Naive thymus-derived CD8-positive, alpha-beta T cell (primary cell): ENCODE data around the gene LEFTY1. TPM values are rescaled to one million over a fixed set of nuclear protein-coding genes. Genes with fewer than 3 reads are reported as not detected.
"Not testable (repeated sequence)": the region's sequence is repeated elsewhere in the genome, so short reads cannot be mapped to it uniquely, and the experiment has no call there.

Experiments used
- ATAC-seq, 2 donors: fragments of 150-1000 bp; cut with Tn5 transposase in 1 of 2; sonication (Bioruptor Pico), chemical (Tn5 transposase) in 1 of 2; 1 replicate in 1 of 2; 2 replicates in 1 of 2; pipeline ENCODE4 v1.10.0; 2021; ENCODE audit warnings: mild to moderate bottlenecking in 2 of 2, moderate library complexity in 2 of 2
- POLR2A ChIA-PET: fragments of 350-600 bp; sonication (Branson Sonifier 250); formaldehyde crosslinking; loops from one replicate; lab custom pipeline; 2021; ENCODE audit warnings: antibody characterized with exemption; lab: Charles Lee
- DNase-seq, 10 donors: peaks; one replicate each; pipeline versions ENCODE4 v3.0.0 to v3.0.0-alpha.2; 2020 to 2022
- H3K27ac Mint-ChIP-seq, 10 donors: one replicate each; pipeline ENCODE4 v1.8.0; 2020 to 2022; ENCODE audit warnings: mild to moderate bottlenecking in 10 of 10, mixed read lengths in 10 of 10, moderate library complexity in 4 of 10, inconsistent platforms in 1 of 10
- H3K27me3 Mint-ChIP-seq, 5 donors: one replicate each; pipeline ENCODE4 v1.8.0; 2021 to 2022; ENCODE audit warnings: mixed read lengths in 5 of 5
- H3K36me3 Mint-ChIP-seq, 3 donors: one replicate each; pipeline ENCODE4 v1.8.0; 2020 to 2022; ENCODE audit warnings: mixed read lengths in 3 of 3, mild to moderate bottlenecking in 2 of 3, inconsistent platforms in 1 of 3
- H3K4me1 Mint-ChIP-seq, 4 donors: one replicate each; pipeline ENCODE4 v1.8.0; 2021 to 2022; ENCODE audit warnings: mixed read lengths in 4 of 4
- H3K4me3 Mint-ChIP-seq, 10 donors: one replicate each; pipeline ENCODE4 v1.8.0; 2020 to 2022; ENCODE audit warnings: mild to moderate bottlenecking in 10 of 10, mixed read lengths in 10 of 10, moderate library complexity in 6 of 10, inconsistent platforms in 1 of 10
- H3K9me3 Mint-ChIP-seq, 9 donors: one replicate each; pipeline ENCODE4 v1.8.0; 2020 to 2022; ENCODE audit warnings: mixed read lengths in 9 of 9, mild to moderate bottlenecking in 3 of 9, inconsistent platforms in 1 of 9, moderate library complexity in 1 of 9
- microRNA-seq: library from miRNA; unstranded; fragments of <30 nt; microRNA quantifications from one replicate; pipeline ENCODE4 v1.2.0, GENCODE V29; 2022; ENCODE audit warnings: borderline microRNAs expressed
- polyA plus RNA-seq, 3 donors: library from polyadenylated mRNA; unstranded; fragments of 300-500 nt; fragmentation: Illumina TruSeq; gene quantifications; one replicate each; pipeline ENCODE4 v1.2.3, GENCODE V29; 2021
- total RNA-seq, 8 experiments: library from RNA in 2 of 8; stranded (reverse) in 2 of 8; gene quantifications; one replicate each; pipeline ENCODE4 v1.2.3 and lab custom pipeline; 2021 to 2026

The LEFTY1 gene
- total and polyA plus RNA-seq, 5 experiments from 2014 or later = 0.22 TPM; not detected in 4

DNA sequence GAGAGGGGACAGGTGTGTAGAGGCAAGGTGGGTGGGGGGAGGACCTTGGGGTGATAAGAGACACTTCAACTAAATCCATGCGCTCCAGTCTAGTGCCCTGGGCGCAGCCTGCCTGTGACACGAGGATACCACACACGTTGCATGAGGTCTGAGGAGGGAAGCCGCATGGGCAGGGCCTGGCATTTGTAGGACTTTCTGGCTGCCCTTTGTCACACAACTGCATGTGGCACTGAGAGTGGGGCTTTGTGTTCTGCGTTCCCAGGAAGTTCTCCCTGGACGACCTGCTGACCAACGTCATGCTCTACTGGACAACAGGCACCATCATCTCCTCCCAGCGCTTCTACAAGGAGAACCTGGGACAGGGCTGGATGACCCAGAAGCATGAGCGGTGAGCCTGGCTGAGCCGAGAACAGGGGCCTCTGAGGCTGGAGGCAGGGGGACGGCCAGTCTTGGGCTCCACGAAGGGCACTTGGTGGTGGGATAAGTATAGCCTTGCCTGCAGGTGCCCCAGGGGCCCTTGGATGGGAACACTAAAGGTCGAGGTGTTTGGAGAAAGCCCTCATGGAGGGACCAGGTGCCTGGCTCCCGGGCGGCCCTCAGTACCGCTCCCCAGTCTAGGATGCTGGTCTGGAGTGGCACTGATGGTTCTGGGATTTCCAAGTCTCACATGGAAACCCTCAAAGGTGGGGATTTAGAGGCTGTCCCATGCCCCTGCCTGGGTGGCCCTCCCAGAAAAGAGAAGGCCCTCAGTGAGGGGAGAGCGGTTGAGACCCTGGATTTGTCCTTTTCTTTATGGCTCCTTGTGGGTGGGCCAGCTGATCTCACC, 44.5 kb downstream of the LEFTY1 start:
- POLR2A ChIA-PET = interaction anchor here (0.8 to 6.5 kb wide), 7 partner anchors 8 to 69 kb away, joined by 3 to 52 read pairs (median 9); partner anchors contain the start of genes SRP9 and TMEM63A
- H3K36me3 Mint-ChIP-seq = peaks cover 0 to 27% (median 0%) of the 10 kb centered on the region in 3 donors
- ATAC-seq = no peak
- no peaks in the 10 kb centered on the region for H3K27me3 Mint-ChIP-seq
- H3K4me3 Mint-ChIP-seq = no peak overlapping the region
- H3K27ac Mint-ChIP-seq = peak overlapping the region; percentile 57 to 95 (median 82)
- peaks cover 37 to 80% (median 68%) of the 10 kb centered on the region in 4 donors for H3K4me1 Mint-ChIP-seq
- H3K9me3 Mint-ChIP-seq = no peaks in the 10 kb centered on the region
- no peak for DNase-seq

DNA sequence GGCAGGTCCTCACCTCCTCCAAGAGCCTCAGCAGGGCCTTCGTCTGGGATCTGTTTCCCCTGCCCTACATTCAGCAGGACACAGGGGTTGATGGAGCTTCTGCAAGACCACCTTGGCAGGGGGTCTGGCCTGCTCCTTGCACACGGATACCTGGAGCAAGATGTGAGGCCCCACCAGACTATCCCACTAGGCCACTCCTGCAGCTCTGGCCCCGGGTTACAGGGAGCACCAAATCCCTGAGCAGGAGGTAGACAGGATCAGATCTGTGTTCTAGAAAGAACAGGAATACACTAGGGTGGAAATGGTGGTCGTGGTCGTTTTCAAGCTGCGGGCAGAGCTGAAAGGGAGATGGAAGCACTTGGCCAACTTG, 45.5 kb downstream of the LEFTY1 start:
- DNase-seq = no peak
- Mint-ChIP-seq H3K36me3 (peaks cover 0 to 24% (median 0%) of the 10 kb centered on the region in 3 donors), H3K27ac (peak overlapping the region; percentile 57 to 95 (median 82)), H3K9me3 (no peaks in the 10 kb centered on the region), H3K4me1 (peaks cover 31 to 78% (median 60%) of the 10 kb centered on the region in 4 donors), H3K4me3 (no peak overlapping the region), H3K27me3 (no peaks in the 10 kb centered on the region)
- POLR2A ChIA-PET = interaction anchor here (0.8 to 6.5 kb wide), 5 partner anchors 9 to 68 kb away, joined by 3 to 28 read pairs (median 5); partner anchors contain the start of genes SRP9 and TMEM63A
- no peak for ATAC-seq

DNA sequence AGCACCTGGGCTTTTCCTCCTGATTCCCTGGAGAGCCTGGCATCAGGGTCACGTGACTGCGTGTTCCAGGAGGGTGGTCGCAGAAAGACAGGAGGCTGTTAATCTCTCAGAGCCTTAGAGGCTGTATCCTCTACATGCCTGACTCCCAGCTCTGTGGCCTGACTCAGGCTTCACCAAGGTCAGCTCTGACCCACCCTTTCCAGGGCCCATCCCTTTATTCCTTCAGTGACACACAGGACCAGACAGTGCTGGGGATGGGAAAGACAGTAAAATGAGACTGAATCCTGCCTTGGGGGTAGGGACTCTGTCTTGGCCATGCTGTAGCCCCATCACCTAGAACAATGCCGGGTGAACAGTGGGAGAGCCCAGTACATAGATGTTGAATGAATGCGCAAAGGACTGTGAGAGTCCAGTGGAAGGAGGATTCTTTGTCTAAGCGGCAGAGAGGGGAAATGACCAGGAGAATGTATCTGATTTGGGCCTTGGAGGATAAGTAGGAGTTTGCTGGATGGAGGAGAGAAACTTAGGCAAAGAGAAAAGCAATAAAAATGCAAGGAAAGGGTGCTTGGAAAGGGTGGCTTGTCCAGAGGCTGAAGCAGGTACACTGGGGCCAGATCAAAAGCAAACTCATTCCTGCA, 46.0 kb downstream of the LEFTY1 start:
- DNase-seq = peak in 1 of 10 donors; percentile 27
- peak overlapping the region; percentile 57 to 95 (median 82) for H3K27ac Mint-ChIP-seq
- no peaks in the 10 kb centered on the region for H3K27me3 Mint-ChIP-seq
- H3K9me3 Mint-ChIP-seq = no peaks in the 10 kb centered on the region
- H3K4me3 Mint-ChIP-seq = no peak overlapping the region
- H3K4me1 Mint-ChIP-seq = peaks cover 28 to 76% (median 56%) of the 10 kb centered on the region in 4 donors
- POLR2A ChIA-PET = interaction anchor here (1.5 to 6.5 kb wide), 4 partner anchors 11 to 69 kb away, joined by 5 to 28 read pairs (median 6); partner anchors contain the start of genes SRP9 and TMEM63A
- H3K36me3 Mint-ChIP-seq = peaks cover 0 to 24% (median 0%) of the 10 kb centered on the region in 3 donors
- no peak for ATAC-seq

DNA sequence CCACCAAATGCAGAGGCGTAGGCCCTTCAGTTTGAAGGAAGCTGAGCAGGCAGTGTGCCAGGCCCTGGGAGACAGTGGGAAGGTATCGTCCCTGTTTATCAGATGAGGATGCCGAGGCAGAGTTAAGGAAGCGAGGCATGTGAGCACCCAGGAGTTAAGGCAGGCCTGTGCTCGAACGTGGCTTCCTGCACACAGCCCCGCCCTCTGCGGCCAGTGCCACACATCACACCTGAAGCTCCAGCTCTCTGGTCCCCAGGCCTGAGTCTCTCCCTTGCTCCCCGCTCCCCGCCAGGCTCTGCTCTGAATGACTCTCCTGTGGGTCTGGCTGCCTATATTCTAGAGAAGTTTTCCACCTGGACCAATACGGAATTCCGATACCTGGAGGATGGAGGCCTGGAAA, 46.9 kb downstream of the LEFTY1 start:
- Mint-ChIP-seq H3K27ac (peak overlapping the region; percentile 48 to 95 (median 84)), H3K9me3 (no peaks in the 10 kb centered on the region), H3K27me3 (no peaks in the 10 kb centered on the region), H3K4me3 (peak overlapping the region in 3 of 10 donors; percentile 6 to 33 (median 14)), H3K36me3 (peaks cover 0 to 19% (median 0%) of the 10 kb centered on the region in 3 donors), H3K4me1 (peaks cover 25 to 69% (median 48%) of the 10 kb centered on the region in 4 donors)
- POLR2A ChIA-PET = interaction anchor here (0.7 to 6.5 kb wide), 8 partner anchors 12 to 70 kb away, joined by 4 to 28 read pairs (median 5); partner anchors contain the start of genes SRP9 and TMEM63A
- peak in 1 of 10 donors; percentile 52 for DNase-seq
- ATAC-seq = peak; percentile 42 to 72

DNA sequence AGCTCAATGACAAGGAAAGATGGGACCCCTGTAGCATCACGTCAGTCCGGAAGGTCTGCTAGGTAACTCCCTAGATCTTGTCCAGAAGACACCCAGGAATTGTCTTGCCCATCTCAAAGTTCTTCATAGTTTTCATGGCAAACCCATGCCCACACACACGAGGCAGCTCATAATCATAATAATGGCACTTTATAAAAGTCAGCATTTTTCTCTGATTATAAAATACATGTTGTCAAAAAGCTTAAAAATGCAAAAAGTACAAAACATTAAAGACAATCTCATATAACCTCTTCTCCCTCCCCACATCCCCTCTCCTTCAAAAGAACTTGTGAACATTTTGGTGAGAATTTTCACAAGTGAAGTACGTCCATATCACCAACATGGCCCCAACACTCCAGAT, 48.2 kb downstream of the LEFTY1 start:
- Mint-ChIP-seq H3K27ac (peak overlapping the region; percentile 78 to 95 (median 86)), H3K4me3 (peak overlapping the region in 3 of 10 donors; percentile 1 to 47 (median 9)), H3K4me1 (peaks cover 25 to 58% (median 35%) of the 10 kb centered on the region in 4 donors), H3K36me3 (peaks cover 0 to 10% (median 0%) of the 10 kb centered on the region in 3 donors), H3K9me3 (no peaks in the 10 kb centered on the region), H3K27me3 (no peaks in the 10 kb centered on the region)
- ATAC-seq (no peak), DNase-seq (no peak)
- POLR2A ChIA-PET = interaction anchor here (0.7 to 6.5 kb wide), 13 partner anchors 9 to 159 kb away, joined by 3 to 28 read pairs (median 4); partner anchors contain the start of genes SDE2 and SRP9

DNA sequence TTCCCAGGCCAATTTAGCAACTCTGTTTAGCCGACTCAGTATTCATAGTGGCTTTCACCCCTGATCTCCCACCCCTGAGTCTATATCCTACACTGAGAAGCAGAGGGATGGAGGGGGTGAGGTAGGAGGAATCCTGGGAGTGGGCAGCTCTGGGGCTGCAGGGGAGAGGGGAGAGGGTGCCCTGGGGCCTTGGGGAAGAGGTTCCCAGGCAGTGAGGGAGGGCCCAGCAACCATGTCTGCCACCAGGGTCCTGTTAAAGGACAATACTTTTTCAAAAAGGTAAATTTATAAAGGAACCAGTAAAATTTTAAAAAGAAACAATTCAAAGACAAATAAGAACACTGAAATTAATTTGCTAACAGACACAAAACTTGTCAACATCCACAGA, 48.7 kb downstream of the LEFTY1 start:
- DNase-seq = peak in 1 of 10 donors; percentile 57
- peaks cover 22 to 58% (median 33%) of the 10 kb centered on the region in 4 donors for H3K4me1 Mint-ChIP-seq
- H3K36me3 Mint-ChIP-seq = peaks cover 0 to 6% (median 0%) of the 10 kb centered on the region in 3 donors
- POLR2A ChIA-PET = interaction anchor here (0.8 to 6.5 kb wide), 13 partner anchors 9 to 159 kb away, joined by 3 to 28 read pairs (median 4); partner anchors contain the start of genes SDE2 and SRP9
- peak overlapping the region in 1 of 10 donors; percentile 40 for H3K4me3 Mint-ChIP-seq
- H3K27ac Mint-ChIP-seq = peak overlapping the region in 9 of 10 donors; percentile 78 to 95 (median 87)
- H3K9me3 Mint-ChIP-seq = no peaks in the 10 kb centered on the region
- no peak for ATAC-seq
- no peaks in the 10 kb centered on the region for H3K27me3 Mint-ChIP-seq

DNA sequence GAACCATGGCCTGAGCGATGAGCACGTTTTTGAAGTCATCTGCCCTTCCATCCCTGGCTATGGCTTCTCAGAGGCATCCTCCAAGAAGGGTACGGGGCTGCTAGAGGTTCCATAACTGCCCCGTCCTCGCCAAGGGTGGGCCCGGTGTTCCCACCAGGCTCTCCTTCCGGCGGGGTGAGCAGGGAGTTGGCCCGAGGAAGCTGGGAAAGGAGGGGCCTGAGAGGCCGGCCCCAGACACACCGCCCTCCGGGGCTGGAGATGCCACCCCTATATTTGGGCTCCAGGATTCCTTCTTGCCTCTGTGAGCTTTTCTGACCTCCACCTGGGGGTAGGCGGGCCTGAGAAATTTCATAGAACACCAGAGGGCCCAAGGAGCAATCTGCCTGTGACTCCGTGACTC, 50.2 kb downstream of the LEFTY1 start:
- Mint-ChIP-seq H3K27ac (peak overlapping the region in 5 of 10 donors; percentile 60 to 95 (median 68)), H3K9me3 (no peaks in the 10 kb centered on the region), H3K4me3 (no peak overlapping the region), H3K27me3 (no peaks in the 10 kb centered on the region), H3K4me1 (peaks cover 22 to 62% (median 31%) of the 10 kb centered on the region in 4 donors), H3K36me3 (peaks cover 0 to 6% (median 0%) of the 10 kb centered on the region in 3 donors)
- DNase-seq (no peak), ATAC-seq (no peak)
- POLR2A ChIA-PET = interaction anchor here (1.3 to 6.5 kb wide), 5 partner anchors 11 to 142 kb away, joined by 4 to 28 read pairs (median 7); partner anchors contain the start of gene SRP9

DNA sequence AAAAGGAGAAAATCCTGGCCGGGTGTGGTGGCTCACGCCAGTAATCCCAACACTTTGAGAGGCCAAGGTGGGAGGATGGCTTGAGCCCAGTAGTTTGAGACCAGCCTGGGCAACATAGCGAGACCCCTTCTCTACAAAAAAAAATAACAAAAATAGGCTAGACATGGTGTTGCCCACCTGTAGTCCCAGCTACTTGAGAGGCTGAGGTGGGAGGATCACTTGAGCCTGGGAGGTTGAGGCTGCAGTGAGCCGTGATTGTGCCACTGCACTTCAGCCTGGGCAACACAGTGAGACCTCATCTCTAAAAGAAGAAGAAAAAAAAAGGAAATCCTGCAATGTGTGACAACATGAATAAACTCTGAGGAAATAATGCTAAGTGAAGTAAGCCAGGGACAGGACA, 52.6 kb downstream of the LEFTY1 start:
- Mint-ChIP-seq H3K27ac (peak overlapping the region in 4 of 10 donors; percentile 59 to 80 (median 64)), H3K4me1 (peaks cover 10 to 38% (median 16%) of the 10 kb centered on the region in 4 donors)
- H3K9me3 Mint-ChIP-seq, H3K4me3 Mint-ChIP-seq, H3K27me3 Mint-ChIP-seq, POLR2A ChIA-PET, H3K36me3 Mint-ChIP-seq, ATAC-seq: not testable (repeated sequence)
- DNase-seq = peak in 1 of 10 donors; percentile 18

Small RNAs within 50 kb of the gene (microRNA-seq; reads per million reads assigned to microRNA genes)
- 1.0 reads per million for gene MIR6741

Other genes with a start within 250 kb of the LEFTY1 start
- gene ENAH, start 236.0 kb downstream of the LEFTY1 start, total RNA-seq = under 1 TPM; 0.27 to 0.29 TPM
- gene ENAH, start 236.0 kb downstream of the LEFTY1 start, polyA plus RNA-seq = under 1 TPM in 1 of 3 donors, not detected in 2; 0.07 TPM
- gene SRP9, start 111.3 kb downstream of the LEFTY1 start, total RNA-seq = 100 to 1,000 TPM; 168 to 181 TPM
- gene SRP9, start 111.3 kb downstream of the LEFTY1 start, polyA plus RNA-seq = 100 to 1,000 TPM; 273 to 350 (median 288) TPM
- 1 to 10 TPM; 5.4 to 5.9 TPM for gene EPHX1, start 79.0 kb downstream of the LEFTY1 start, total RNA-seq
- 1 to 10 TPM; 1.6 to 2.8 (median 2.0) TPM for gene EPHX1, start 79.0 kb downstream of the LEFTY1 start, polyA plus RNA-seq
- 100 to 1,000 TPM; 427 to 436 TPM for gene TMEM63A, start 6.8 kb downstream of the LEFTY1 start, total RNA-seq
- 10 to 100 TPM; 34.4 to 53.5 (median 45.1) TPM for gene TMEM63A, start 6.8 kb downstream of the LEFTY1 start, polyA plus RNA-seq
- 100 to 1,000 TPM; 132 to 153 TPM for gene PYCR2, start 35.1 kb upstream of the LEFTY1 start, total RNA-seq
- 100 to 1,000 TPM in 2 of 3 donors, 10 to 100 TPM in 1; 75.0 to 152 (median 121) TPM for gene PYCR2, start 35.1 kb upstream of the LEFTY1 start, polyA plus RNA-seq
- gene LEFTY2, start 52.1 kb upstream of the LEFTY1 start, total RNA-seq = not detected
- gene LEFTY2, start 52.1 kb upstream of the LEFTY1 start, polyA plus RNA-seq = under 1 TPM; 0.19 to 0.75 (median 0.64) TPM
- 10 to 100 TPM; 21.7 to 22.5 TPM for gene SDE2, start 110.2 kb upstream of the LEFTY1 start, total RNA-seq
- gene SDE2, start 110.2 kb upstream of the LEFTY1 start, polyA plus RNA-seq = 10 to 100 TPM in 1 of 3 donors, 1 to 10 TPM in 2; 5.1 to 12.0 (median 7.2) TPM
- gene H3-3A, start 173.6 kb upstream of the LEFTY1 start, total RNA-seq = 100 to 1,000 TPM; 440 to 444 TPM
- gene H3-3A, start 173.6 kb upstream of the LEFTY1 start, polyA plus RNA-seq = 100 to 1,000 TPM; 736 to 904 (median 888) TPM